ELR (cell line): Measurements from ENCODE around the gene VWA8.
"Not testable (repeated sequence)": the region's sequence is repeated elsewhere in the genome, so short reads cannot be mapped to it uniquely, and the experiment has no call there.

Experiments
- DNase-seq: peaks from one replicate; pipeline ENCODE4 v3.0.0-alpha.2; 2015; ENCODE audit warnings: low read depth

VWA8 gene

DNA sequence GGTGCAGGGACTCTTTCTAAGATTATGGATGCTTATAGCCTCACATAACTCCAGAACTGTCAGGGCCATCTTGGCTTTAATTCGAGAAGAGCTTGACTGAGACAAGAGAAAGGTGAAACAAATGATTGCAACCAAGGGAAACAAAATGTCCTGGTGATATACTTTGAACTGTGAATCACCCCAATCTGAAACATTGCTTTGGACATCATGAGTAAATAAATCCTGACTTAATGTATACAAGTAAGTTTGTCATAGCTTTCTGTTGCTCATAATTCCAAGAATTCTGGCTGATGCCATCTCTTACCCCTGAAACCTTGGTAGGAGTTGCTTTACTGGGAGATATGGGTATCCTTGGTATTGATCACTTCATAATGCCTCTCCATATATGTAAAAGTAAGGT lies 5.8 kb upstream of the VWA8 start:
- DNase-seq = peak; percentile 42

DNA sequence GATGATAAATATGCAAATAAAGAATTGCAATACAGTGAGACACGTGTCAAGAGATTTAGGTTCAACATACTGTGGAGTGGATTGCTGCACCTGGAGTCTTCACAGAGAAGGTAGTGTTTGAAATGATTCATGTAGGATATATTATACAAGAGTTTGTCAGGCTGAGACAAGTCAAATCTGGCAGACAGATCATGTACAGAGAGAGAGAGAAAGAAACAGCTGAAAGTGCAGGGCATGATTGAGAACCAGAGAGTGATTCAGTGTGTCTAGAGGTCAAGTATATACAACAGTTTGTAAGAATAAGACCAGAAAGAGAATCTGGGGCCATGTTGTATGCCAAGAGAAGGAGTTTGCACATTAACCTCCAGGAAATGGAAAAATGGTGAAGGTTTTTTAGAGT lies 2.1 kb upstream of the VWA8 start:
- DNase-seq = no peak

GRCh38 chr13:41961466-41961760 lies 504 bp upstream of the VWA8 start:
- DNase-seq = no peak

- peak; percentile 69 for DNase-seq
These were observed 685 bp downstream of the VWA8 start for GRCh38 chr13:41960211-41960636.

DNA sequence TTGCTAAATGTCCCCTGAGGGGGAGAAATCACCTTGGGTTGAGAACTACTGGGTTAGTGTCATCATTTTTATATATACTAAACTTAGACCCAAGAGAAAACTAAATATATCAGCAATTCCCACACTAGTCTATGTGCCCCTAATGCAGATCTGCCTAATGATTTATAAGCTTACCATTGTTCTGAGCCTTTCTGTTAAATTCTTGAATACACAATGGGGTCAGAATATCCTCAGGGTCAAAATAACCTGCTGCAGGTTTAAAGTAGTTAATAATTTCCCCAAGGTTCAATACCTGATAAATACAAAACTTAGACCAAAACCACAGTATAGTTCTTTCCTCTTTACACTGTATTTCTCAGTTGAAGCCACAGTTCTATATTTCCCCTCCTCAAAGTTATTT lies 4.6 kb downstream of the VWA8 start:
- no peak for DNase-seq

DNA sequence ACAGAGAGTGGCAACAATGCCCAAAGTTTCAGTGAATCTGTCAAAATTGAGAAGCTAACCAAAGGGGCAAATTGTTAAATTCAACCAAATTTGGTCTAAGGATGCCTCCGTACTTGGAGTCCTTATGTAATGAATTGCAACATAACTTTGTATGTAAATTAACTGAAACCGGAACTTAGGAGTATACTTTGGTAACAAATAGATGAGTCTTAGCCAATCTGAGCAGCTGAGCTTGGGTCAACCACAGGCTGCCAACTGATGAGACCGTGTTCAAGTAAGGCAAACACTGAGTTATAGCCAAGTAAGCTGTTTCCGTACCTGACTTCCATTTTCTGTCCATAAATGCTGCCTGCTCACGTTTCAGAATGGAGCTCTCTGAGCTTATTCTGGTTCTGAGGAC lies 5.3 kb downstream of the VWA8 start:
- DNase-seq = no peak

DNA sequence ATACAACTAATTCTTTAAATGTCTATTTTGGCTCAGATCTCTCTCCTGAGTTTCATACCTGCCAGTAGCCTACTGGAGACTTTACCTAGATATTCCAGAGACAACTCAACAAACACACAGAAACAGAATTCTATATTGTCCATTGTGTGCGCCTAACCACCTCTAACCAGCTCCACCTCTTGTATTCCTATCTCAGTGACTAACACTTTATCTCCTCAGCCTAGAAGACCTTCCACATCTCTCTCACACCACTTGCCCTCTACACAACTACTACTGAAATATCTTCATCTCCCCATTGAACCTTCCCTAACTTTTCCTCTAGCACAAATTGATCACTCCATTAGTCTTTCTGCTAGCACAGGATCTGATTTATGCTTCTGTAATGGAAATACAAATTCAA lies 6.7 kb downstream of the VWA8 start:
- no peak for DNase-seq

DNA sequence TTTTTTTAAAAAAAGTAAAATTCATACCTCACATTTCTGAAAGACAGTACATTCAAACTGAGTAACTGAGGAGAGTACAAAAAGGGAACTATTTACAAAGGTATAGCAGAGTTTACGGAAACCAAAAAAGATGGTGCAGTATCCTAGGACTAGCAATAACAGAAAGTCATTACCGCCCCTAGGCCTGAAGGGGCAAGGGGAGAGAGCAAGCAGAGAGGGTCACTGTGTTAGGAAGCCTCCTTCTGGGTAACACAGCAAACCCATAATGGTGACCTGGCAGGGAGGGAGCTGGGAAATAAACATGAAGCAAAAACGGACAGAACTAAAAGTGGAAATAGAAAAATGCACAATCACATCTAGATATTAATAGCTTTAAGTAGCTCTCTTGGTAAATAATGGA lies 8.2 kb downstream of the VWA8 start:
- DNase-seq = no peak

DNA sequence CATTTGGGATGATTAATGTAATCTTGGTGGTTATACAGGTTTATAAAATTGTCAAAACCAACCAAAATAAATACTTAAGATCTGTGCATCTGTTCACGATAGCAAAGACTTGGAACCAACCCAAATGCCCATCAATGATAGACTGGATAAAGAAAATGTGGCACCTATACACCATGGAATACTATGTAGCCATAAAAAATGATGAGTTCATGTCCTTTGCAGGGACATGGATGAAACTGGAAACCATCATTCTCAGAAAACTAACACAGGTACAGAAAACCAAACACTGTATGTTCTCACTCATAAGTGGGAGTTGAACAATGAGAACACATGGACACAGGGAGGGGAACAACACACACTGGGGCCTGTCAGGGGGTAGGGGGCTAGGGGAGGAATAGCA lies 11.8 kb downstream of the VWA8 start:
- not testable (repeated sequence) for DNase-seq

DNA sequence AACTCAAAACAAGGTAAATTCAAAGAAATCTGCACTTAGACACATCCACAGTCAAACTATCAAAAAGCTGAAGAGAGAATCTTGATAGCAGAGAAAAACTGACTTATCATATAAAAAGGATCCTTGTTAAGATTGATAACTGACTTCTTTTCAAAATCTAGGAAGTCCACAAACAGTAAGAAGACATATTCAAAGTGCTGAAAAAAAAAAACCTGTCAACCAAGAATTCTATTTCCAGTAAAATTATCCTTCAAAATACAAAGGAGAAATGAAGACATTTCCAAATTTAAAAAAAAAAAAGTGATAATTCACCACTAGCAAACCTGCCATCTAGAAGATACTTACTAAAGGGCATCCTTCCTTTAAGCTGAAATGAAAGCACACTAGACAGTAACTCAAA lies 15.0 kb downstream of the VWA8 start:
- no peak for DNase-seq

DNA sequence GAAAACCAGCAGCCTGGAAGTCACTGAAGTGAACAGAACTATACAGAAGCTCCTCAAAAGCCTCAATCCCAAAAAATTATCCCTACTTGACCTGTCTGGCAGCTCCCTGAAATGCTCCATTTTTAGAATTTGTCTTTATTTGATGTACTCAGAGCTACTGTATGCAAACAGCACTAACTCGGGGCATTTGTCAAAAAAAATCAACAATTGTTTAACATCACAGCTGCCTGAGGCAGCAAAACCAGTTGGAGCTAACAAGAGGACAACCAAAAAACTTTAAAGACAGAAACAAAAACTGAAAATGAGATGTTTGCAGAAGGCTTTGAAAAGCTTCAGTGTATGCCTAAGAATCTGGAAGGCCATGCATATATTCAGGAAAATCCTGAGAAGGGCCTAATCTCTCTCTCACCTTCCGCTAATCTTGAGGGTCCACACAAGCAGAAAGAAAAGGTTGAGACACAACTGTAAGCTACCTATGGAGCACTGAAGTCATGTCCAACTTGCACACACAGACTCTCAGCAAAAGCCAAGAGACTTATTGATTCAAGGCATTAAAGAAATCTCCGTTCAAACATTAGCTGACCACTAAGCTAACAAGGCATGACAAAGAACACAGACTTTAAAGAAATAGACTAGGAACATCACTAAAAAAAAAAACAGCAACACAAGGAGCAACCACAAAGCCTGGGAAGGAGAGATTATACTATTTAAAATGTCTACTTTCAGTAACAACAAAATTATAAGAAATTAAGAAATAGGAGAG lies 16.1 kb downstream of the VWA8 start:
- DNase-seq = no peak

GRCh38 chr13:41944229-41944628 lies 16.7 kb downstream of the VWA8 start:
- DNase-seq = no peak

- DNase-seq = peak; percentile 51
These were observed 18.3 kb downstream of the VWA8 start for GRCh38 chr13:41942462-41943094.

GRCh38 chr13:41941174-41941573 lies 19.7 kb downstream of the VWA8 start:
- no peak for DNase-seq

GRCh38 chr13:41939398-41939797 lies 21.5 kb downstream of the VWA8 start:
- DNase-seq = no peak

DNA sequence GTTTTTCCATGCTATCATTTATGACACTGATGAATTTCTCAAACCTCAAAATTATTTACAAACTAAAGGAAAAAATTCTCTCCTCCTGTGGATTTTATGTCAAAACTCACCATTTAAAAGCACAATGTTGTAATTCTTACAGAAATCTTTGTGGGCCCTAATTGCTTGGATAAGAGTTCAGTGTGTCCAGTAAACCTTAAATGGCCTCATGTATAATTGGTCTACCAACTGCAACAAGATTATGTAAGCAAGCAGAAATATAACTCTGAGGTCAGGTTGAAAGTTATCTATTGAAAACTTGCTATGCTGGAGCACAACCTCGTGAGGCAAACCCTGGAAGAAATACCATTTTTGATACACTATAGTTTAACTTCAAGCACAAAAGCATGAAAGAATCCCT lies 22.0 kb downstream of the VWA8 start:
- DNase-seq = no peak

DNA sequence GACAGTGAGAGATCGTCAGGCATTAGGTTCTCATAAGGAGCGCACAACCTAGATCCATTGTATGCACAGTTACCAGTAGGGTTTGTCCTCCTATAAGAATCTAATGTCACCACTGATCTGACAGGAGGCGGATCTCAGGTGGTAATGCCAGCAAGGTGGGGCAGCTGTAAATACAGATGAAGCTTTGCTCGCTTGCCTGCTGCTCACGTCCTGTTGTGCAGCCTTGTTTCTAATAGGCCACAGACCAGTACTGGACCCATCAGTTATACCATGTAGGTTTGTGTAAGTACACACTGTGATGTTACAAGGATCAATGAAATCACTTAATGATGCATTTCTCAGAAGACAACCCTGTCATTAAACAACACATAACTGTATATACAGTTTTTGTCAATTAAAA lies 23.5 kb downstream of the VWA8 start:
- no peak for DNase-seq

DNA sequence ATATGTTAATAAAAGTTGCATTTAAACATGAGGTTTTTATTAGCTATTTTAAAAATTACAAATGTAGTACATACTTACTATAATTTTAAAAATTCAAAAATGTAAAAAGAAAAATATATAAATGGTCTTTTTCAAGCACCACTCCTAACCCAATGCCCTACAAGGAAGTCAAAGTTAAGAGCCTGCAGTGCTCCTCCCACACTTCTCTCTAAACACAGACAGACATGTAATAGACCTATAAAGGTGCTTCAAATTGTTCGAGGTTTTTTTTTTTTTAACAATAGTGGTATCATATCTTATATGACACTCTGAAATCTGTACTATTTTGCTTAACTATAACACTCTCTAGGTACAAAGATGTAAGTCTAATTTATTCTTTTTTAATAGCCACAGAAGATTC lies 25.4 kb downstream of the VWA8 start:
- DNase-seq = no peak

- DNase-seq = no peak
These were observed 25.9 kb downstream of the VWA8 start for GRCh38 chr13:41934994-41935393.

- DNase-seq = no peak
These were observed 26.8 kb downstream of the VWA8 start for GRCh38 chr13:41934120-41934519.

DNA sequence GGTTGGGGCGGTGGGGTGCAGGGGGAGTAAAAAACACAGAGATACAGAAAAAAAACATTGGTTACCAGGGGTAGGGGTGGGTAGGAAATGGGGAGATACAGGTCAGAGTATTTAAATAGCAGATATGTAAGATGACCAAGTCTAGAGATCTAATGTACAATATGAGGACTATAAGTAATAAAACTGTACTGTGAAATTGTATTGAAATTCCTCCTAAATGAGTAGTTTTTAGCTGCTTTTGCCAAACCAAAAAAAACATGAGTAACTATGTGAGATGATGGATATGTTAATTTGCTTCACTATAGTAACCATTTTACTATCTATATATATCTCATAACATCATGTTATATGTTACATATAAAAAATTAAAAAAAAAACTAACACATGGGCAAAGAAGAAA lies 29.6 kb downstream of the VWA8 start:
- peak; percentile 71 for DNase-seq

DNA sequence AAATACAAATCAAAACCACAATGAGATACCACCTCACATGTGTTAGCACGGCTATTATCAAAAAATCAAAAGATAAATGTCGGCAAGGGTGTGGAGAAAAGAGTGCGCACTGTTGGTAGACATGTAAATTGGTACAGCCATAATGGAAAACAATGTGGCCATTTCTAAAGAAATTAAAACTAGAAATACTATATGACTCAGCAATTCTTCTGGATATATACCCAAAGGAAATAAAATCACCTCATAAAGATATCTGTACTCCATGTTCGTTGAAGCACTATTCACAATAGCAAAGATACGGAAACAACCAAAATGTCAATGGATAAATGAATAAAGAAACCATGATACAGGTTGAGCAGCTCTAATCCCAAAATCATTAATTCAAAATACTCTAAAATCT lies 30.8 kb downstream of the VWA8 start:
- DNase-seq = no peak

DNA sequence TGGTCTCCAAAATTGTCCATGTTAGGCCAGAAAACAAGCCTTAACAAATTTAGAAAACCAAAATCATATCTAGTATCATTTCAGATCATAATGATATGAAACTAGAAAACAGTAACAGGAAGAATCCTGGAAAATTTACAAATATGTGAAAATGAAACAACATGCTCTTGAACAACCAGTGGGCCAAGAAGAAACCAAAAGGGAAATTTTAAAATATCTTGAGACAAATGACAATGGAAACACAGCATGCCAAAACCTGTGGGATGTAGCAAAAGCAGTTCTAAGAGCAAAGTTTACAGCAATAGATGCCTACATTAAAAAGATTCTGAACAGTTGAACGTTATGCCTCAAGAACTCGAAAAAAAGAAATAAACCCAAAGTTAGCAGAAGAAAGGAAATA lies 32.6 kb downstream of the VWA8 start:
- no peak for DNase-seq

- no peak for DNase-seq
These were observed 35.9 kb downstream of the VWA8 start for GRCh38 chr13:41925014-41925413.
